Ishikawa (cell line): ENCODE measurements around the gene HGD.

Experiments
- EP300 ChIP-seq: IDR thresholded peaks from 2 replicates; pipeline ENCODE4 v1.6.1; 2012; ENCODE audit warnings: borderline replicate concordance
- TCF12 ChIP-seq: IDR thresholded peaks from 2 replicates; pipeline ENCODE4 v1.6.1; 2012; ENCODE audit warnings: low read depth

DNA sequence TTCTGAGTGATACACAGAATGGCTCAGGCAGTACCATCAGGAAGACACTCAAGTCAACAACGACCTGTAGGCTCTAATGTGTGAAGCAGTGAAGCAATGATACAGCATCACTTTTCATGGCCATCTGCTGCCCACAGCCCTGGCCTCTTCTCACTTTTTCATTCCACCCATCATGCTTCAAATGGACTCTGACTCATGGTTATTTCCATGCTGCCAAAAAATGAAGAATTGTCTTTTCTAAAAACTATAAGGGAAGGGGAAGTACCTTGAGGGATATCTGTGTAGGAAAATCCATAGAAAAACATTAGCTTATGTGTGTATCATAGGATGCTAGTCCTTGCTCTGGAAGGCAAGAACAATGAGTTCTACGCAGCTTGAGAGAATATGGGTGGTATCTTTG lies 11.5 kb downstream of the HGD start:
- TF ChIP-seq TCF12 = no peak
- TF ChIP-seq EP300 = no peak
